ENCODE data around the gene SRPK1.
"Not testable (repeated sequence)": the region's sequence is repeated elsewhere in the genome, so short reads cannot be mapped to it uniquely, and the experiment has no call there.

The SRPK1 gene

GRCh38 chr6:35943390-35943789 is 22.5 kb upstream of the SRPK1 start:
- no peak for DNase-seq
- ChIA-PET POLR2A (no interaction called here), CTCF (no interaction called here)
- H3K4me1 ChIP-seq (ENCODE audit: control extremely low read depth in 1 of 4, control insufficient read depth in 4 of 4, insufficient read depth in 4 of 4, low read length in 3 of 4), result no peaks in the 10 kb centered on the region
- H3K27ac ChIP-seq (ENCODE audit: insufficient read depth in 1 of 2, low read depth in 1 of 2, low read length in 2 of 2, poor library complexity in 1 of 2, severe bottlenecking in 2 of 2), result no peak overlapping the region
- H3K27me3 ChIP-seq (replicated peaks in 2 of 5; ENCODE audit: control insufficient read depth in 4 of 5, insufficient read depth in 5 of 5, low read length in 4 of 5), result no peaks in the 10 kb centered on the region
- WGBS (ENCODE audit: insufficient coverage), result 83% methylated on average over 1 of the region's 1 CpG
- H3K4me3 ChIP-seq (ENCODE audit: control insufficient read depth in 1 of 7, extremely low read depth in 1 of 7, insufficient read depth in 4 of 7, low read depth in 2 of 7, low read length in 6 of 7), result no peak overlapping the region
- no peaks in the 10 kb centered on the region for H3K36me3 ChIP-seq (ENCODE audit: control insufficient read depth in 4 of 4, insufficient read depth in 4 of 4, low read length in 3 of 4)
- H3K9me3 ChIP-seq (ENCODE audit: control extremely low read depth in 1 of 5, control insufficient read depth in 4 of 5, insufficient read depth in 2 of 5, low read depth in 1 of 5, low read length in 4 of 5), result peaks cover 0 to 4% (median 3%) of the 10 kb centered on the region in 5 experiments

- Histone ChIP-seq H3K36me3 (ENCODE audit: control insufficient read depth in 4 of 4, insufficient read depth in 4 of 4, low read length in 3 of 4) (no peaks in the 10 kb centered on the region), H3K9me3 (ENCODE audit: control extremely low read depth in 1 of 5, control insufficient read depth in 4 of 5, insufficient read depth in 2 of 5, low read depth in 1 of 5, low read length in 4 of 5) (peaks cover 0 to 4% (median 3%) of the 10 kb centered on the region in 5 experiments), H3K4me1 (ENCODE audit: control extremely low read depth in 1 of 4, control insufficient read depth in 4 of 4, insufficient read depth in 4 of 4, low read length in 3 of 4) (no peaks in the 10 kb centered on the region), H3K4me3 (ENCODE audit: control insufficient read depth in 1 of 7, extremely low read depth in 1 of 7, insufficient read depth in 4 of 7, low read depth in 2 of 7, low read length in 6 of 7) (no peak overlapping the region), H3K27me3 (replicated peaks in 2 of 5; ENCODE audit: control insufficient read depth in 4 of 5, insufficient read depth in 5 of 5, low read length in 4 of 5) (no peaks in the 10 kb centered on the region), H3K27ac (ENCODE audit: insufficient read depth in 1 of 2, low read depth in 1 of 2, low read length in 2 of 2, poor library complexity in 1 of 2, severe bottlenecking in 2 of 2) (no peak overlapping the region)
- CTCF ChIA-PET, result no interaction called here
- DNase-seq, result no peak
- POLR2A ChIA-PET, result no interaction called here
These were observed 21.5 kb upstream of the SRPK1 start for GRCh38 chr6:35942355-35942754.

DNA sequence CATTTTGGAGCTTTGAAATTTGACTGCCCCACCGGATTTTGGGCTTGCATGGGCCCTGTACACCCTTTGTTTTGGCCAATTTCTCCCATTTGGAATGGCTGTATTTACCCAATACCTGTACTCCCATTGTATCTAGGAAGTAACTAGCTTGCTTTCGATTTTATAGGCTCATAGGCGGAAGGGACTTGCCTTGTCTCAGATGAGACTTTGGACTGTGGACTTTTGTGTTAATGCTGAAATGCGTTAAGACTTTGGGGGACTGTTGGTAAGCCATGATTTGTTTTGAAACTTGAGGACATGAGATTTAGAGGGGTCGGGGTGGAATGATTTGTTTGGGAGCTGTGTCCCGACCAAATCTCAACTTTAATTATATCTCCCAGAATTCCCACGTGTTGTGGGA is 20.3 kb upstream of the SRPK1 start:
- POLR2A ChIA-PET, result not testable (repeated sequence)

GRCh38 chr6:35940014-35940413 is 19.1 kb upstream of the SRPK1 start:
- CTCF ChIA-PET; H3K4me1 ChIP-seq (ENCODE audit: control extremely low read depth in 1 of 4, control insufficient read depth in 4 of 4, insufficient read depth in 4 of 4, low read length in 3 of 4); POLR2A ChIA-PET; H3K27ac ChIP-seq (ENCODE audit: insufficient read depth in 1 of 2, low read depth in 1 of 2, low read length in 2 of 2, poor library complexity in 1 of 2, severe bottlenecking in 2 of 2); DNase-seq; H3K4me3 ChIP-seq (ENCODE audit: control insufficient read depth in 1 of 7, extremely low read depth in 1 of 7, insufficient read depth in 4 of 7, low read depth in 2 of 7, low read length in 6 of 7); H3K36me3 ChIP-seq (ENCODE audit: control insufficient read depth in 4 of 4, insufficient read depth in 4 of 4, low read length in 3 of 4); H3K27me3 ChIP-seq (replicated peaks in 2 of 5; ENCODE audit: control insufficient read depth in 4 of 5, insufficient read depth in 5 of 5, low read length in 4 of 5); H3K9me3 ChIP-seq (ENCODE audit: control extremely low read depth in 1 of 5, control insufficient read depth in 4 of 5, insufficient read depth in 2 of 5, low read depth in 1 of 5, low read length in 4 of 5): not testable (repeated sequence)
- 96% methylated on average over 2 of the region's 2 CpGs for WGBS (ENCODE audit: insufficient coverage)

More for the DNA sequence above, 20.3 kb upstream of the SRPK1 start:
- not testable (repeated sequence) for H3K36me3 ChIP-seq (ENCODE audit: control insufficient read depth in 4 of 4, insufficient read depth in 4 of 4, low read length in 3 of 4); H3K4me1 ChIP-seq (ENCODE audit: control extremely low read depth in 1 of 4, control insufficient read depth in 4 of 4, insufficient read depth in 4 of 4, low read length in 3 of 4); H3K27ac ChIP-seq (ENCODE audit: insufficient read depth in 1 of 2, low read depth in 1 of 2, low read length in 2 of 2, poor library complexity in 1 of 2, severe bottlenecking in 2 of 2); H3K4me3 ChIP-seq (ENCODE audit: control insufficient read depth in 1 of 7, extremely low read depth in 1 of 7, insufficient read depth in 4 of 7, low read depth in 2 of 7, low read length in 6 of 7); DNase-seq; H3K9me3 ChIP-seq (ENCODE audit: control extremely low read depth in 1 of 5, control insufficient read depth in 4 of 5, insufficient read depth in 2 of 5, low read depth in 1 of 5, low read length in 4 of 5); H3K27me3 ChIP-seq (replicated peaks in 2 of 5; ENCODE audit: control insufficient read depth in 4 of 5, insufficient read depth in 5 of 5, low read length in 4 of 5)
- CTCF ChIA-PET, result interaction anchor here (0.7 kb wide), 1 partner anchor 17 kb away, joined by 3 read pairs; no protein-coding TSS in a partner anchor
- WGBS (ENCODE audit: insufficient coverage), result 100% methylated on average over 2 of the region's 7 CpGs

- POLR2A ChIA-PET; H3K27me3 ChIP-seq (replicated peaks in 2 of 5; ENCODE audit: control insufficient read depth in 4 of 5, insufficient read depth in 5 of 5, low read length in 4 of 5); DNase-seq; H3K4me1 ChIP-seq (ENCODE audit: control extremely low read depth in 1 of 4, control insufficient read depth in 4 of 4, insufficient read depth in 4 of 4, low read length in 3 of 4); H3K4me3 ChIP-seq (ENCODE audit: control insufficient read depth in 1 of 7, extremely low read depth in 1 of 7, insufficient read depth in 4 of 7, low read depth in 2 of 7, low read length in 6 of 7); H3K27ac ChIP-seq (ENCODE audit: insufficient read depth in 1 of 2, low read depth in 1 of 2, low read length in 2 of 2, poor library complexity in 1 of 2, severe bottlenecking in 2 of 2); CTCF ChIA-PET; H3K9me3 ChIP-seq (ENCODE audit: control extremely low read depth in 1 of 5, control insufficient read depth in 4 of 5, insufficient read depth in 2 of 5, low read depth in 1 of 5, low read length in 4 of 5); H3K36me3 ChIP-seq (ENCODE audit: control insufficient read depth in 4 of 4, insufficient read depth in 4 of 4, low read length in 3 of 4): not testable (repeated sequence)
- WGBS (ENCODE audit: insufficient coverage), result 100% methylated on average over 3 of the region's 5 CpGs
These were observed 18.4 kb upstream of the SRPK1 start for GRCh38 chr6:35939259-35939658.

- POLR2A ChIA-PET, result no interaction called here
- no peak for DNase-seq
- WGBS (ENCODE audit: insufficient coverage), result 100% methylated on average over 1 of the region's 1 CpG
- Histone ChIP-seq H3K36me3 (ENCODE audit: control insufficient read depth in 4 of 4, insufficient read depth in 4 of 4, low read length in 3 of 4) (no peaks in the 10 kb centered on the region), H3K4me1 (ENCODE audit: control extremely low read depth in 1 of 4, control insufficient read depth in 4 of 4, insufficient read depth in 4 of 4, low read length in 3 of 4) (no peaks in the 10 kb centered on the region), H3K27me3 (replicated peaks in 2 of 5; ENCODE audit: control insufficient read depth in 4 of 5, insufficient read depth in 5 of 5, low read length in 4 of 5) (no peaks in the 10 kb centered on the region), H3K27ac (ENCODE audit: insufficient read depth in 1 of 2, low read depth in 1 of 2, low read length in 2 of 2, poor library complexity in 1 of 2, severe bottlenecking in 2 of 2) (no peak overlapping the region), H3K9me3 (ENCODE audit: control extremely low read depth in 1 of 5, control insufficient read depth in 4 of 5, insufficient read depth in 2 of 5, low read depth in 1 of 5, low read length in 4 of 5) (peaks cover 0 to 8% (median 2%) of the 10 kb centered on the region in 5 experiments), H3K4me3 (ENCODE audit: control insufficient read depth in 1 of 7, extremely low read depth in 1 of 7, insufficient read depth in 4 of 7, low read depth in 2 of 7, low read length in 6 of 7) (no peak overlapping the region)
- CTCF ChIA-PET, result no interaction called here
These were observed 15.9 kb upstream of the SRPK1 start for GRCh38 chr6:35936681-35937359.

DNA sequence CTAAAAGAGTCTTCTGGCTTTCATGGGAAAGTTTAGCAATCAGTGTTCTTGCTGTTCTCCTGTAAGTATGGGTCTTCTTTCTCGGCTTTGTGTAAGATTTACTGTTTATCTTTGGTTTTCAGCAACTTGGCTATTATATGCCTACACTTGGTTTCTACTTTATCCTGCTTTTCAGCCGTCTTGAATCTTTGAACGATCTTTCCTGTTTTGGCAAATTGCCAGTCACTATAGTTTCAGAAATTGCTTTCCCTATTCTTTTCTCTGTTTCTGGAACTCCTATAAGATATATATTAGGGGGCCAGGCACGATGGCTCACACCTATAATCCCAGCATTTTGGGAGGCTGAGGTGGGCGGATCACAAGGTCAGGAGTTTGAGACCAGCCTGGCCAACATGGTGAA is 14.6 kb upstream of the SRPK1 start:
- Histone ChIP-seq H3K27me3 (replicated peaks in 2 of 5; ENCODE audit: control insufficient read depth in 4 of 5, insufficient read depth in 5 of 5, low read length in 4 of 5) (no peaks in the 10 kb centered on the region), H3K36me3 (ENCODE audit: control insufficient read depth in 4 of 4, insufficient read depth in 4 of 4, low read length in 3 of 4) (no peaks in the 10 kb centered on the region), H3K27ac (ENCODE audit: insufficient read depth in 1 of 2, low read depth in 1 of 2, low read length in 2 of 2, poor library complexity in 1 of 2, severe bottlenecking in 2 of 2) (no peak overlapping the region), H3K4me1 (ENCODE audit: control extremely low read depth in 1 of 4, control insufficient read depth in 4 of 4, insufficient read depth in 4 of 4, low read length in 3 of 4) (no peaks in the 10 kb centered on the region), H3K9me3 (ENCODE audit: control extremely low read depth in 1 of 5, control insufficient read depth in 4 of 5, insufficient read depth in 2 of 5, low read depth in 1 of 5, low read length in 4 of 5) (peaks cover 0 to 5% (median 0%) of the 10 kb centered on the region in 5 experiments), H3K4me3 (ENCODE audit: control insufficient read depth in 1 of 7, extremely low read depth in 1 of 7, insufficient read depth in 4 of 7, low read depth in 2 of 7, low read length in 6 of 7) (no peak overlapping the region)
- ChIA-PET POLR2A (no interaction called here), CTCF (no interaction called here)
- 100% methylated on average over 3 of the region's 5 CpGs for WGBS (ENCODE audit: insufficient coverage)
- no peak for DNase-seq
